AG04449 (cell line): ENCODE results near the gene CACNA1H.
"Not testable (repeated sequence)": the region's sequence is repeated elsewhere in the genome, so short reads cannot be mapped to it uniquely, and the experiment has no call there.

Source experiments
- CTCF ChIA-PET: fragments of 350-600 bp; formaldehyde crosslinking; extraction: SDS; loops from one replicate; lab custom pipeline; 2021; ENCODE audit warnings: antibody characterized with exemption; lab: Yijun Ruan, JAX
- POLR2A ChIA-PET: fragments of 400-600, 350-600 bp; formaldehyde crosslinking; extraction: SDS; loops from one replicate; lab custom pipeline; 2020; ENCODE audit warnings: antibody characterized with exemption, inconsistent platforms; lab: Yijun Ruan, JAX
- DNase-seq: peaks from one replicate; pipeline ENCODE4 v3.0.0-alpha.2; 2010; ENCODE audit warnings: low read depth, low spot score
- H3K4me3 ChIP-seq: 2 replicates; pipeline ENCODE4 v1.5.1; 2011; ENCODE audit warnings: low read depth, mild to moderate bottlenecking, control low read depth, low read length
- CTCF ChIP-seq: IDR thresholded peaks from one replicate; pipeline ENCODE4 v1.5.1; 2011; ENCODE audit warnings: mild to moderate bottlenecking, moderate library complexity, low read length, control low read depth, inconsistent platforms; ENCODE audit not compliant: insufficient read depth; ENCODE audit errors: missing control alignments

The CACNA1H gene

GRCh38 chr16:1196494-1196893 is 43.6 kb downstream of the CACNA1H start:
- no peak for DNase-seq
- TF ChIP-seq CTCF, result no peak
- ChIA-PET CTCF (no interaction called here), POLR2A (no interaction called here)
- H3K4me3 ChIP-seq, result no peak overlapping the region

- TF ChIP-seq CTCF, result no peak
- CTCF ChIA-PET, result no interaction called here
- POLR2A ChIA-PET, result no interaction called here
- no peak for DNase-seq
- H3K4me3 ChIP-seq, result no peak overlapping the region
These were observed 44.4 kb downstream of the CACNA1H start for GRCh38 chr16:1197237-1197866.

GRCh38 chr16:1198194-1198593 is 45.3 kb downstream of the CACNA1H start:
- no peak overlapping the region for H3K4me3 ChIP-seq
- ChIA-PET POLR2A (no interaction called here), CTCF (no interaction called here)
- DNase-seq, result no peak
- no peak for TF ChIP-seq CTCF

GRCh38 chr16:1198671-1199346 is 45.9 kb downstream of the CACNA1H start:
- DNase-seq, H3K4me3 ChIP-seq, POLR2A ChIA-PET, CTCF ChIA-PET: not testable (repeated sequence)

GRCh38 chr16:1199347-1200013 is 46.6 kb downstream of the CACNA1H start:
- ChIA-PET POLR2A (no interaction called here), CTCF (no interaction called here)
- H3K4me3 ChIP-seq, result no peak overlapping the region
- DNase-seq, result no peak
- TF ChIP-seq CTCF, result no peak

GRCh38 chr16:1200014-1200627 is 47.2 kb downstream of the CACNA1H start:
- no peak for TF ChIP-seq CTCF
- no peak overlapping the region for H3K4me3 ChIP-seq
- ChIA-PET POLR2A (interaction anchor here (0.7 kb wide), 1 partner anchor 174 kb away, joined by 3 read pairs; no protein-coding TSS in a partner anchor), CTCF (no interaction called here)
- DNase-seq, result no peak
